ENCODE results near the gene NDUFAB1.
"Not testable (repeated sequence)": the region's sequence is repeated elsewhere in the genome, so short reads cannot be mapped to it uniquely, and the experiment has no call there.

The NDUFAB1 gene

DNA sequence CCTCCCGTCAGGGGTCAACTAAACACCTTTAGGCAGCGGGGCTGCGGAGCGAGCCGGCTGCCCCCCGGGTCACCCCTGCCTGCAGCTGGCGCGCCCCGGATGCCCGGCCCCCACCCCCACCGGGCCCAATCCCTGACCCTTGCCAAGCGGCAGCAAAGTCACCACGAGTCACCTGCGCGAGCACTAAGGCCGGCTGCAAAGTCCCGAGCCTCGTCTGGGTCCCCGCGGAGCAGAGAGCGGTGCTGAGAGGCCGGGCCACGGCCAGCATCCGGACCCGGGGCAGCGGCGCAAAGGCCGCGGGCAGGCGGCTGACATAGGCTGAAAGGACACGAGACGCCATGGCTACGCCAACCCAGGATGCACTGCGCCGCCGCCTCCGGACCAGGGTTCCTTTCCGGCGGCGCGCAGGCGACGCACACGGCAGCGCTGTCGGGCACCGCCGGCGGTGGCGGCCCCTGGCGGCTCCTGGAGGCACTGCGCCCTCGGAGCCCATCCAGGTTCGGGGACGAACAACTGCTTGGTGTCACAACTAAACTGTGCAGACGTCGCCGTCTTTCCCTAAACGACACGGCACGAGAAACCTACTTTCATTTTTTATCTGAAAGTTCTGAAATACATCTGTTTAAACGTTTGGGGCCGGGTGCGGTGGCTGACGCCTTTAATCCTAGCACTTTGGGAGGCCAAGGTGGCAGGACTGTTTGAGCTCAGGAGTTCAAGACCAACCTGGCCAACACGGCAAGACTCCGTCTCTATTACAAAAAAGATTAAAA is at the start of gene NDUFAB1:
TSS of gene NDUFAB1 (minus strand) at position 366 of the 770 bp plus-strand sequence. CDS start at position 340, 26 bp downstream.
- peak; percentile 78 to 90 (median 86) for DNase-seq

DNA sequence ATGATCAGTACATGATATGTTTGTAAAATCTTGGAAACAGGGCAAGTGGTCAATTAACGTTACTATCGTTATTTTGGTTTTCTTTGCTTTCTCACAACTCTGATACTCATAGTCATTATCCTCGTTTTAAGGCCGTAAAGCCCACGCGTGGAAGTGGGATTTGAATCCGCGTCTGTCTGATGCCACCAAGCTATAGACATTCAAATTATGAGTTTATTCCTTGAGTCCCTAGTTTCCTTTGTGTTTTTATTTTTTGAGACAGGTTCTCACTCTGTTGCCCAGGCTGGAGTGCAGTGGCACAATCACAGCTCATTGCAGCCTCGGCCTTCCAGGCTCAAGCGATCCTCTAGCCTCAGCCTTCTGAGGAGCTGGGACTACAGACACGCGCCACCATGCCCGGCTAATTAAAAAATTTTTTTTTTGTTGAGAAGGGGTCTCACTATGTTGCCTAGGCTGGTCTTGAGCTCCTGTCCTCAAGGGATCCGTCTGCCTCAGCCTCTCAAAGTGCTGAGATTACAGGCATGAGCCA is 46.2 kb upstream of the NDUFAB1 start:
- no peak for DNase-seq

DNA sequence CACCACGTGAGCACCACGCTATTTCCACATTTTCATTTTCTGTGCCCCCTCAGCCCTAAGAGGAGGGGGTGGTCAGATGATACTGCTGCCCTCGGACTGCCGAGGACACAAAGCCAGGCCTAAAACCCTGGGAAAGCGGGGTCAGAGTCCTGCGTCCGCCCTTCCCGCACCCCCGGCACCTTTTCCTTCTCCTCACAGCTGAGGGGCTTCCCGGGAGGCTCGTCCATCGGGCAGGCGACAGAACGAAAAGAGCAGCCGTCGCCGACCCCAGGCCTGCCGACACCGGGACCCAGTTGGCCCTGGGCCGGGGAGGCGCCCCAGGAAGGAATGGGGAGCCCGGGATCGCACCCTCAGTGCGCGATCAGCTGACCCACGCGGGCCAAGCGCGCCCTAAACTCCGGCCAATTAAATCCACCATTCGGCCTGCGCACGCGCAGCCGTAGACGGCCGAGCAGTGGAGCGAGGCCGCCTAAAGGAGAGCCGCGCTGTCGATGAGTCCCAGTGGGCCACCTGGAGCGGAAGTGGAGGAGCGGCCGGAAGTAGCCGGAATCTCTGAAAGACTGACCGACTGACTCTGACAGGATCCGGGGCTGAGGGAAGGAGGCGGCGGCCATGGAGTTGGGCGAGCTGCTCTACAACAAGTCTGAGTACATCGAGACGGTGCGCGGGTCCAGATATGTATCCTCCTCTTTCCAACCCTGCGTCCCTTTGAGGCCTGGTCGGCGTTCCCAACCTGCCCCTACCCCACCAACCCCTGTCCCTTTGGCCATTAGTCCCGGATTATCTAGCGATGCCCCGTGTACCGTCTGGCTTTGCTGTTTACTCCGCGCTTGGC is 45.0 kb upstream of the NDUFAB1 start, which contains the start of the genes DCTN5 and PALB2:
TSS of gene DCTN5 (plus strand) at position 536 of the 835 bp plus-strand sequence. CDS start at position 613, 77 bp downstream.
TSS of gene PALB2 (minus strand) at position 380 of the 835 bp plus-strand sequence. CDS start at position 227, 153 bp downstream.
- peak; percentile 64 to 81 (median 68) for DNase-seq

DNA sequence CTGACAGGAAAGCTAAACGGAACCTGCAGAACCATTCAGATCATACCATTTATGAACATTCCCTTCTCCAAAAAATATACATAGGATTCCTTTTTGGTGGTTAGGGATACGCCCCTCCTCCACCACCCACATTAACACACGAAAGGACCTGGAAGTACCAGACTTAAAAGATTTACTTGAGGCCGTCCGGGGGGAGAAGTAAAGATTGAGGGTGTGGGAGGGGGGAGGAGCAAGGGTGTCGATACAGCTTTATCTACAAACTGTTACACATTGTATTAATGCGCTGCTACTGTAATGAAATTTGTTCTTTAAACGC is 44.5 kb upstream of the NDUFAB1 start:
- DNase-seq: no peak

DNA sequence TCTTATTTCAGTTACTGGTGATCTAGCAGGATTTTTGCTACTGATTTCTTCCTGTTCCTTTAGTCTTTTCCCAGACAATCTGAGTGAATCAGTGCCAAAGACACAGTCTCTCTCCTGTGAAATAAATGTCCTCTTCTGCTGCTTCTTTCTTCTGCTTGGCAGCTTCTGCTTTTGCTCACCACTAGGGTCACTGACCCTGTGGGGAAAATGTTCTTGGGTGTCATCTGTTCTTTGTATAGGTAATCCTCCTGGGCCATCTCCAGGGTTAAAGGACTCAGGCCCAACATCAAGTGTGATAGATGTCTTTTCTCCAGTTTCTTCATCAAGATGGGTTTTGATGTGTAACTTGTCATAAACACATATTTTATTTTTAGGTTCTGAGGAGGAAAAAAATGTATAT is 39.8 kb upstream of the NDUFAB1 start:
- DNase-seq: no peak

DNA sequence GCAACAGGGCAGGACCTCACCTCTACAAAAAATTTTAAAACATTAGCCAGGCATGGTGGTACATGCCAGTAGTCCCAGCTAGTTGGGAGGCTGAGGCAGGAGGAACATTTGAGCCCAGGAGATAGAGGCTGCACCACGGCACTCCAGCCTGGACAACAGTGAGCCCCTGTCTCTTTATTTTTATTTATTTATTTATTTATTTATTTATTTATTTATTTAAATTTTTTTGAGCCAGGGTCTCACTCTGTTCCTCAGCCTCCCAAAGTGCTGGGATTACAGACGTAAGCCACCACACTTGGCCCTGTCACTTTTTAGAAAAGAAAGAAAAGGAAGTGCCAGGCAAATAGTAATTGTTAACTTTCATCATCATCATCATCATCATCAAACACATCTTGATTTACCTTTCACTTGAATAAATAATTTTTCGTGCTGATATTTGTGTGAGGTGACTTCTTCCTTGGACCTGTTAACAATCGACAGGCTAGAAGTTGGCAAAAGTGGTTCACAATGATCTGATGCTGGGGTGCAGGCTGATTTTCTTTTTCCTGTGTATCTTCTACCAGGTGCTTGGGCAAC is 38.4 kb upstream of the NDUFAB1 start:
- DNase-seq: no peak

DNA sequence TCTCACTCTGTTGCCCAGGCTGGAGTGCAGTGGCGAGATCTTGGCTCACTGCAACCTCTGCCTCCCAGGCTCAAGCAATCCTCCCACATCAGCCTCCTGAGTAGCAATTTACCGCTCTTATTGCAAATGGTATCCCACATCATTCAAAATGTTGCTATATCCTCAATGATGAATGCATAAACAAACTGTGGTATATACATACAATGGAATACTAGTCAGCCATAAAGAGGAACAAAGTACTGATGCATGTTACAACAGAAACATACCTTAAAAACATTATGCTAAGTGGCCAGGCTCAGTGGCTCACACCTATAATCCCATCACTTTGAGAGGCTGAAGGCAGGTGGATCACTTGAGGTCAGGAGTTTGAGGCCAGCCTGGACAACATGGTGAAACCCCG is 35.8 kb upstream of the NDUFAB1 start:
- DNase-seq: not testable (repeated sequence)

DNA sequence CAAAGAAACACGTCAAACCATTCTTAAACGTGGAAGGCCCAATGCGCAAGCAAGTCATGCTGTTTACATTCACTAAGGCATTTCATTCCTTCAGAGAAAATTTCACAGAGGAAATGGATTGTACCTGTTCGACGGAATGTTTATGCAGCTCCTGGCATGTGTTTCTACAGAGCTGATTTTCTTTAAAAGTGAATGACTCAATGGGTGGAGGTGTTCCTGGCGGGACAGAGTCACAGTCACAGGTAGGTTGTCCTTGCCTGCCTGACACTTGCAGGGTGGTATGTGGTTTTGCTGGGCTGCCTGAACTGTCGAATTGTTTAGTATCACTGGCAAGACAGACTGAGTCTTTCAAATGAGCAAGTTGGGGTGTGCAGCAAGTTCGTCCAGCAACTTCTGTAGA is 33.4 kb upstream of the NDUFAB1 start:
- no peak for DNase-seq

DNA sequence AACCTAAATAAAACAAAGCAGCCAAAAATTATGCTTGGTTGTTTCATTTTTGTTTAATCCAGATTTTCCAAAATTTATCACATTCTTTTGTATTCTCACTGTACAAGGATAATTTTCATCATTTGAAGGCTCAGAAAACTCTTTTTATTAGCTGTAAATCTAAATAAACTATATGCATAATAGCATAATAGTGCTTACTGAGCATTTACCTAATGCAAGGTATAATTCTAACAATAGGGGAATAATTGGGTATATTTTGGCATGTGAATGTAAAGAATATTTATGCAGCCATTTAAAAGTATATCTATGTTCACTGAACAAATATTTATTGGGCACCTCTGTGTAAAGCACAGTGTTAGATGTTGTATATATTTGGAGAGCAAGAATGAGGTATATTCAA is 28.0 kb upstream of the NDUFAB1 start:
- DNase-seq: no peak

DNA sequence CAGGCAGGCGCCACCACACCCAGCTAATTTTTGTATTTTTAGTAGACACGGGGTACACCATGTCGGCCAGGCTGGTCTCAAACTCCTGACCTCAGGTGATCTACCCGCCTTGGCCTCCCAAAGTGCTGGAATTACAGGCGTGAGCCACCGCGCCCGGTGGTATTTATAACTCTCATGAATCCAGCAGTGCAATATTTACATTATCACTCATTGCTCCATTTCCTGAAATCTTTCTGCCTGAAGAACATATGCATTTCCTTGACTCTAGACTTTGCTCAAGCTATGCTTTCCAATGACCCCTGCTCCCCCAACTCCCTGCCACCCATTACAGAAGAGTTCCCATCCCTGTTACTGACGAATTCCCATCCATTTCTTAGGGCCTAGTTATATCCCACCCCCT is 19.7 kb upstream of the NDUFAB1 start:
- DNase-seq: no peak

DNA sequence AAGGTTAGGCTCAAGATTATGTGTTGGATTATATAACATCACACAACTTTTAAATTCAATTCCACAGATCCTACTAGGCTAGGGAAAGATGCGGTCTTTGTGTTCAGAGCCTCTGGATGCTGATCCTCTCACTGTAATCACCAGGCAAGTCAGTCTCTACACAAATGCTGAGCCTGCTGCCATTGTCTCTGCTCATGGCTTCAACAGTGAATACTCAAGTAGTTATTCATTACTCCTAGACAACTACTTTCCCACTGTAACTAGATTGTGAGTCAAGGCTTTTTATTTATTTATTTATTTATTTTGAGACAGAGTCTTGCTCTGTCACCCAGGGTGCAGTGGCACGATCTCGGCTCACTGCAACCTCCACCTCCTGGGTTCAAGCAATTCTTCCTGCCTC is 15.8 kb upstream of the NDUFAB1 start:
- DNase-seq: no peak

DNA sequence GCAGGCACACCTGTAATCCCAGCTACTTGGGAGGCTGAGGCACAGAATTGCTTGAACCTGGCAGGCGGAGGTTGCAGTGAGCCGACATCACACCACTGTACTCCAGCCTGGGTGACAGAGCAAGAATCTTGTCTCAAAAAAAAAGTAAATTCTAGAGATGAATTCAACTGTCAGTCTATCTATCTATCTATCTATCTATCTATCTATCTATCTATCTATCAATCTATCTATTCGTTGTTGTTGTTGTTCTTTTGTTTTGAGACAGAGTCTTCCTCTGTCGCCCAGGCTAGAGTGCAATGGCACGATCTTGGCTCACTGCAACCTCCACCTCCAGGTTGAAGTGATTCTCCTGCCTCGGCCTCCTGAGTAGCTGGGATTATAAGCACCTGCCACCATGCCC is 14.8 kb upstream of the NDUFAB1 start:
- not testable (repeated sequence) for DNase-seq

DNA sequence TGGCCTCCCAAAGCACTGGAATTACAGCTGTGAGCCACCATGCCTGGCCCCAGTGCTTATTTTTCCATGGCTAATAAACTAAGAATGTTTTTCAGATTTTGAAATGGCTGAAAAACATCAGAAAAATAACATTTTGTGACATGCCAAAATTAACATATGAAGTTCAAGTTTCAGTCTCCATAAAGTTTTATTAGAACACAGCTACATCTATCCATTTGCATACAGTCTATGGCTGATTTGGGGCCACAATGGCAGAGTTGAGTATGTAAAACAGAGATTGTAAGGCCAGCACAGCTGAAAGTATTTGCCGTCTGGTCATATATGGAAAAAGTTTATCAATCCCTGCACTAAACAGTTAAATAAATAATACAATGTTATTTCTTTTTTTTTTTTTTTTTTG is 13.8 kb upstream of the NDUFAB1 start:
- DNase-seq: no peak

DNA sequence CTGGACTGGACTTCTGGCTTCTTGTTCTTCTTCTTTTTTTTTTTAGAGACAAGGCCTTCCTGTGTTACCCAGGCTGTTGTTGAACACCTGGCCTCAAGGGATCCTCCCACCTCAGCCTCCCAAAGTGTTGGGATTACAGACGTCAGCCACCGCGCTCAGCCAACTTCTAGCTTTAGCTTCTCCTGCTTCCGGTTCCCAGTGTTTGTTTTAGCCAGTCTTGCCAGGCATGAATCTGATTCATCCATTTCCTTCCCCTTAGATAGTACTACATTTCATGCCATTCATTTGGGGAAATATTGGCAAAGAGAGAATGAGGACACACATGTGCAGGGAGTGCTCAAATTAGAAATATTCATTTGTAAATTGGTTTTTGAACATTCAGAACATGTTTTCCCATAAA is 12.1 kb upstream of the NDUFAB1 start:
- no peak for DNase-seq

DNA sequence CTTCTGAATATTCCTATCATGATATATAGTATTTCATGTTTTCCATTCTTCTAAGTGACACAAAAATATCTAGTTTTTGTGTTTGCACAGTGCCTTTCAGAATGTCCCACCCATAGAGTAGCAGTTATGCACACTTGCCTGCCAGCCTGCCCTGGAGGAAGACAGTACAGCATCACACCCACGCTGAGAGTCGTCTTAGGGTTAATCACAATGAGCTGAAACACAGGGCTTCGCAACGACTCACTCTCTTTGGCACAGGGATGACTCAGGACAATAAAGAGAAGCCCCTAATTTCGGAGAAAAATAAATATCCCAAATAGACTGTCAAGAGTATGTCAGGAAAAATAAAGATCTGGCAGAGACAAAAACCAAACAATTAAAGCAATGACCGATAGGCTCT is 11.6 kb upstream of the NDUFAB1 start:
- no peak for DNase-seq

DNA sequence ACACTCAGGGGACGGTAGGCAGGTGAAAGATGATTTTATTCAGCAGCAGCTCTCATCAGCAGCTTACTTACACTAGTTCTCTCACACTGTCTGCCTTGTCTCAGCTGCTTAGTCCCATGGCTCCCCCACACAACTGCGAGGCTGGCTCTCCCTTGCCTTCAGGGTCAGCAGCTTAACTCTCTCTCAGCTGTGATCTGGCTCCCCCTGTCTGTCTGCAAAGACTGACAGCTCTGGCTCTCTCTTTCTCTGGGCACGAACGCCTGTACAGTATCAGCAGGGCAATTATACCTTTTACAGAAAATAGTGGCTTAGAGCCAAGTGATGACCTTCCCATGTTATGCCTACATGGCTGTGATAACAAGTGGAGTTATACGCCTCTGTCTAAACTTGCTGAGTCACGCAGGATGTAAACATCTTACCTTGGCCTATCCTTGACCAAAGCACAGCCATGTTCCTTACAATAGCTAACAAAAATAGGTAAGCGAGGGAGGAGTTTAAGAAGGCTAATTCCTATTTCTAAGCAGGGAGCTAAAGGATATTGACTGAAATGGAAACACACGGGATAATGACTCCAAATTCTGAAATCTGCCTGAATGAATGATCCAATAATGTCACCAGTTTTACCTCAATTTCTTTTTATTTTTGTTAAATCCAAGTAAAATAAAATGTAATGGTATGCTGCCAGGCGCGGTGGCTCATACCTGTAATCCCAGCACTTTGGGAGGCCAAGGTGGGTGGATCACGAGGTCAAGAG is 1.1 kb upstream of the NDUFAB1 start:
- DNase-seq: peak in 1 of 6 experiments; percentile 1

DNA sequence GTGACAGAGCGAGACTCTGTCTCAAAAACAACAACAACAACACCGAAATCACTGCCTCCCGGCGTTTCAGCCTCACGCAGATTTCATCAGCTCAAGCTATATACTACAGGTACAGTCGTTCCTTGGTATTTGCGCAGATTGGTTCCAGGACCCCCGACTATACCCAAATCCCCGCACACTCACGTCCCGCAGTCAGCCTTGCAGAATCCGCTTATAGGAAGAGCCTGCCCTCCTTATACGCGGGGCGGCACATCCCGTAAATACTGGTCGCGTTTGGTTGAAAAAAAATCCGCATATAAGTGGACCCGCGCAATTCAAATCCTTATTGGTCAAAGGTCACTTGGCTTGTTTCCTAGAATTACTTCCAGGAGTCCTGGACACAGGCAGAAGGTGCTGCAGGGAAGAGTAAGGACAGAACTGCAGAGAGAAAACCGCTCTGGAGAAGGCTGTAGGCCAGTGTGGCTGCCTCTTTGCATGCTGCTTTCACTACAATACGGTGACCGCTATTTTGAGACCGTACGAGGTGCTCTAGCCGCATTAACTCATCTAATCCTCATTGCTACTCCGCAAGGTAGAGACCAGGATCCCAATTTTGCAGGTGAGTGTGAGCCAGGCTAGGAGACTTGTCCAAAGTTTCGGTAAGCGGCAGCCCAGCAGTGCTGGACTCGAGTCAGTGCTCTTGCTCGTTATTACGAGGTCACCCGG is 718 bp downstream of the NDUFAB1 start:
- DNase-seq: no peak

DNA sequence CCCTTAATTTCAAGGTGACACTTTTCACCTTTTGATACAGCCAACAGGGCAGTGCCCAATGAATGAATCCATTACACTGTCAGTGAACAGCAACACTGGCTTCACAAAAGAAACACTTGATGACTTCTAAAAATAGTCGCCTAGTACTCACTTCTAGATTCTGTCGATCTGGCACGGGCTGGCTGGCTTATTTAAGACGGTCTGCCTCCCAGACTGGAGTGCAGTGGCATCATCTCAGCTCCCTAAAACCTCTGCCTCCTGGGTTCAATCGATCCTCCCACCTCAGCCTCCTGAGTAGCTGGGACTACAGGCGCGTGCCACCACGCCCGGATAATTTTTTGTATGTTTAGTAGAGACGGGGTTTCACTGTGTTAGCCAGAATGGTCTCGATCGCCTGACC is 1.9 kb downstream of the NDUFAB1 start:
- no peak for DNase-seq

DNA sequence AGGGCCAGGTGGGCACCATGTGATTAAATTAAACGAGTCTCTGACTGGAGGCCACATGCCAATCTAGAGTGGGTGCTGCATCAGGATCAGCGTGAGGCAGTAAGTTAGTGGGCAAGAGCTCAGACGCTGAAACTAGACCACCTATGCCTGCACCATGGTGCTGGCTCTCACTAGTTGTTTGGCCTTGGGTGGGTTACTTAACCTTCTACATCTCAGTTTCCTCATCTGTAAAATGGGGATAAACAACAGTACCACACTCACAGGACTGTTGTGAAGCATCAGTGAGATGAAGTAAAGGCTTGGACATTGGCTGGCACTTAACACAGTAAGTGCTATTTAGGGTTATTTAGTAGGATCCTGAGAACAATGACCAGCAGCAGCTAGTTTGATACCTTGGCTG is 5.9 kb downstream of the NDUFAB1 start:
- DNase-seq: no peak

DNA sequence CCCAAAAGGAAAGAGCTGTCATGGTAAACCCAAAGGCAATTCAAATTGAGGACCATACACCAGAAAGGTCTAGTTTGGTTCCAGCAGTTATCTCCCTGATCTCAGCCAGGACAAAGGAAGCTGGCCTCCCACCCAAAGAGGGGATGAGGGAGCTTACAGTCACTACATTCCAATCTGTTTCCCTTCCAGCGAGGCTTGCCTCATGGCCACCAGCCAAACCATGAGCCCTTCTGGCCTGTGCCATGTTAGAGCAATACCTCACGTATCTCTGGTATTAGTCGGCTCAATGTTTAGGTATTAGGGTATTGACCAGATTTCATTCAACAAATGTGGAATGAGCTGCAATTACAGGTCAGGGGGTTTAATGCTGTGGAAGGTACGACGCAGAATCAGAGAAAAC is 8.4 kb downstream of the NDUFAB1 start:
- DNase-seq: no peak

DNA sequence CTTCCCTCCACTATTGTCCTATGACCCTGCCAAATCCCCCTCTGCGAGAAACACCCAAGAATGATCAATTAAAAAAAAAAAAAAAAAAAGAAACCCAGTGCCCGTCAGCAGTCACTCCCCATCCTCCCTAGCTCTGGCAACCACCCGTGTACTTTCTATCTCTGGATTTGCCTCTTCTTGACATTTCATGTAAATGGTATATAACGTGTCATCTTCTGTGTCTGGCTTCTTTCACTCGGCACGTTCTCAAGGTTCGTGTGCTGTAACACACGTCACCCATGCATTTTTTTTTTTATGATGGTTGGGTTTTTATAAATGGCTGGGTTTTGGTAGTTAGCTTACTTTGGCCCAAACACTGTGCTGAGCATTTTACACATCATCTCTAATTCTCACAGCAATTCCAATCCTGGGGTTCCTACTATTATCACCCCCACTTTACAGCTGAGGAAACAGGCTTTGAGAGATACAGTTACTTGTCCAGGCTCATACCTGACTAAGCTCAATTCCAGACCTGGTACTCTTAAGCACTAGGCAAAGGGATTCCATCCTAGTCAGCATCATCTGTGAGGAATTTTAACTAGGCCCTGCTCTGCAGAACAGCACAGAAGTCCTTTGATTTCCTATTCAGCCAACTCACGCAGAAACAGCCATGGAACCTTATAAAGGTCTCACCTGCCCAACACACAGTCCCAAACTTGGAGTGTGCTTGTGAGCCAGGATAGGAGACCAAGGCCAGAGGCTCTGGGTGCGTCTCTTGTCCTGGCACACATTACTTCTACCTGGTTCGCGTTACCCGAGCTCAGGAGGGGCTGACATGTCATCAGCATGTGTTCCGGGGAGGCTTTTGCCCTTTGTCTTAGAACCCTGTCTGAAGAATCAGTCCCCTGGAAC is 11.7 kb downstream of the NDUFAB1 start:
- no peak for DNase-seq
